Vagina (tissue), 2 donors: ENCODE results near the gene CFAP299. TPM values are rescaled to one million over a fixed set of nuclear protein-coding genes. Genes with fewer than 3 reads are reported as not detected.
"Not testable (repeated sequence)": the region's sequence is repeated elsewhere in the genome, so short reads cannot be mapped to it uniquely, and the experiment has no call there.

Source experiments
- DNase-seq, 2 donors: peaks; one replicate each; pipeline ENCODE4 v3.0.0-alpha.2; 2017; ENCODE audit errors: extremely low spot score in 2 of 2
- H3K27ac ChIP-seq: fragments of 200-600 bp; sonication (generic); one replicate; pipeline ENCODE4 v1.5.1; 2019
- H3K27me3 ChIP-seq: fragments of 200-600 bp; sonication (generic); one replicate; pipeline ENCODE4 v1.5.1; 2019
- H3K36me3 ChIP-seq, 2 donors: fragments of 200-600 bp; sonication (generic); one replicate each; pipeline ENCODE4 v1.5.1; 2017 to 2019
- H3K4me1 ChIP-seq: fragments of 200-600 bp; sonication (generic); one replicate; pipeline ENCODE4 v1.5.1; 2019
- H3K4me3 ChIP-seq, 2 donors: fragments of 200-600 bp; sonication (generic); 1 replicate in 1 of 2; 2 replicates in 1 of 2; pipeline ENCODE4 v1.5.1; 2016 to 2019
- H3K9me3 ChIP-seq: fragments of 200-600 bp; sonication (generic); one replicate; pipeline ENCODE4 v1.5.1; 2019
- CTCF ChIP-seq, 3 experiments: fragments of 450-650 bp in 2 of 3; fragments of 200-600 bp in 1 of 3; sonication (generic) in 1 of 3; IDR thresholded peaks; one replicate each; pipeline ENCODE4 v1.5.1; 2017 to 2019; ENCODE audit warnings: antibody characterized with exemption in 3 of 3, mild to moderate bottlenecking in 2 of 3, moderate library complexity in 2 of 3
- POLR2A ChIP-seq, 2 donors: fragments of 450-650 bp; IDR thresholded peaks; one replicate each; pipeline ENCODE4 v1.6.1; 2017; ENCODE audit warnings: antibody characterized with exemption in 2 of 2, mild to moderate bottlenecking in 2 of 2, moderate library complexity in 2 of 2
- POLR2AphosphoS5 ChIP-seq, 2 donors: sonication (generic); formaldehyde crosslinking; IDR thresholded peaks; one replicate each; pipeline ENCODE4 v1.9.0; 2017; ENCODE audit warnings: antibody characterized with exemption in 2 of 2, mild to moderate bottlenecking in 2 of 2, low read depth in 1 of 2; ENCODE audit not compliant: insufficient read depth in 1 of 2
- intact Hi-C: fragments of 100-400 bp; cut with DNase I; formaldehyde crosslinking; loops from one replicate; pipeline ENCODE4 v1.15.1; 2023
- total RNA-seq: library from RNA; depleted of rRNA; stranded (reverse); fragments of >200 nt; gene quantifications from one replicate; pipeline ENCODE4 v1.2.3, GENCODE V29; 2016

Gene CFAP299
- total RNA-seq, 1 donor from 2014 or later = not detected

GRCh38 chr4:80678413-80678812 lies 342.9 kb downstream of the CFAP299 start:
- H3K9me3 ChIP-seq = no peaks in the 10 kb centered on the region
- intact Hi-C loops = no loop called here
- H3K27me3 ChIP-seq = no peaks in the 10 kb centered on the region
- no peaks in the 10 kb centered on the region for H3K4me1 ChIP-seq
- no peak overlapping the region for H3K4me3 ChIP-seq
- no peak for TF ChIP-seq CTCF (IDR thresholded peaks at IDR 0.05)
- TF ChIP-seq POLR2AphosphoS5 (IDR thresholded peaks at IDR 0.05; ENCODE audit: insufficient read depth in 1 of 2, low read depth in 1 of 2) = no peak
- TF ChIP-seq POLR2A (IDR thresholded peaks at IDR 0.05) = no peak
- no peaks in the 10 kb centered on the region for H3K36me3 ChIP-seq
- no peak overlapping the region for H3K27ac ChIP-seq
- DNase-seq = no peak

GRCh38 chr4:80680934-80681333 lies 345.4 kb downstream of the CFAP299 start:
- Histone ChIP-seq H3K4me3 (no peak overlapping the region), H3K27ac (no peak overlapping the region), H3K9me3 (no peaks in the 10 kb centered on the region), H3K36me3 (no peaks in the 10 kb centered on the region), H3K4me1 (no peaks in the 10 kb centered on the region), H3K27me3 (no peaks in the 10 kb centered on the region)
- intact Hi-C loops = no loop called here
- no peak for DNase-seq
- no peak for TF ChIP-seq POLR2A (IDR thresholded peaks at IDR 0.05)
- TF ChIP-seq CTCF (IDR thresholded peaks at IDR 0.05) = no peak
- no peak for TF ChIP-seq POLR2AphosphoS5 (IDR thresholded peaks at IDR 0.05; ENCODE audit: insufficient read depth in 1 of 2, low read depth in 1 of 2)

- no peaks in the 10 kb centered on the region for H3K4me1 ChIP-seq
- H3K27me3 ChIP-seq = no peaks in the 10 kb centered on the region
- TF ChIP-seq POLR2A (IDR thresholded peaks at IDR 0.05) = no peak
- no peak for TF ChIP-seq CTCF (IDR thresholded peaks at IDR 0.05)
- no peak for TF ChIP-seq POLR2AphosphoS5 (IDR thresholded peaks at IDR 0.05; ENCODE audit: insufficient read depth in 1 of 2, low read depth in 1 of 2)
- H3K4me3 ChIP-seq = no peak overlapping the region
- intact Hi-C loops = no loop called here
- no peaks in the 10 kb centered on the region for H3K9me3 ChIP-seq
- H3K27ac ChIP-seq = no peak overlapping the region
- no peak for DNase-seq
- no peaks in the 10 kb centered on the region for H3K36me3 ChIP-seq
Observed at GRCh38 chr4:80685214-80685613, 349.7 kb downstream of the CFAP299 start.

- DNase-seq, H3K4me3 ChIP-seq, H3K36me3 ChIP-seq: not testable (repeated sequence)
Observed at GRCh38 chr4:80687736-80688135, 352.2 kb downstream of the CFAP299 start.

GRCh38 chr4:80694171-80694570 lies 358.6 kb downstream of the CFAP299 start:
- Histone ChIP-seq H3K9me3 (no peaks in the 10 kb centered on the region), H3K27ac (no peak overlapping the region), H3K36me3 (no peaks in the 10 kb centered on the region), H3K4me1 (no peaks in the 10 kb centered on the region), H3K27me3 (no peaks in the 10 kb centered on the region), H3K4me3 (no peak overlapping the region)
- intact Hi-C loops = no loop called here
- DNase-seq = no peak
- no peak for TF ChIP-seq POLR2AphosphoS5 (IDR thresholded peaks at IDR 0.05; ENCODE audit: insufficient read depth in 1 of 2, low read depth in 1 of 2)
- no peak for TF ChIP-seq POLR2A (IDR thresholded peaks at IDR 0.05)
- TF ChIP-seq CTCF (IDR thresholded peaks at IDR 0.05) = no peak

More at GRCh38 chr4:80687736-80688135, 352.2 kb downstream of the CFAP299 start:
- H3K27me3 ChIP-seq, intact Hi-C loops, H3K27ac ChIP-seq, H3K9me3 ChIP-seq, H3K4me1 ChIP-seq: not testable (repeated sequence)

- intact Hi-C loops = no loop called here
- DNase-seq = no peak
- Histone ChIP-seq H3K27ac (no peak overlapping the region), H3K9me3 (no peaks in the 10 kb centered on the region), H3K27me3 (no peaks in the 10 kb centered on the region), H3K4me3 (no peak overlapping the region), H3K4me1 (no peaks in the 10 kb centered on the region), H3K36me3 (no peaks in the 10 kb centered on the region)
- TF ChIP-seq CTCF (IDR thresholded peaks at IDR 0.05) (no peak), POLR2A (IDR thresholded peaks at IDR 0.05) (no peak), POLR2AphosphoS5 (IDR thresholded peaks at IDR 0.05; ENCODE audit: insufficient read depth in 1 of 2, low read depth in 1 of 2) (no peak)
Observed at GRCh38 chr4:80705311-80705710, 369.8 kb downstream of the CFAP299 start.
